GM18498 (cell line): ENCODE results near the gene ZNF362.

ENCODE experiments used
- ATAC-seq: cut with Tn5 transposase; IDR thresholded peaks from one replicate; pipeline ENCODE4 v1.9.1; 2021; ENCODE audit warnings: mild to moderate bottlenecking, moderate library complexity; ENCODE audit not compliant: unreplicated experiment

ZNF362 gene

GRCh38 chr1:33267468-33268205 lies 11.3 kb downstream of the ZNF362 start:
- no peak for ATAC-seq

- ATAC-seq: no peak
Observed at GRCh38 chr1:33268457-33268856, 12.2 kb downstream of the ZNF362 start.

GRCh38 chr1:33268927-33269610 lies 12.8 kb downstream of the ZNF362 start:
- ATAC-seq: no peak

GRCh38 chr1:33269621-33270020 lies 13.3 kb downstream of the ZNF362 start:
- no peak for ATAC-seq

DNA sequence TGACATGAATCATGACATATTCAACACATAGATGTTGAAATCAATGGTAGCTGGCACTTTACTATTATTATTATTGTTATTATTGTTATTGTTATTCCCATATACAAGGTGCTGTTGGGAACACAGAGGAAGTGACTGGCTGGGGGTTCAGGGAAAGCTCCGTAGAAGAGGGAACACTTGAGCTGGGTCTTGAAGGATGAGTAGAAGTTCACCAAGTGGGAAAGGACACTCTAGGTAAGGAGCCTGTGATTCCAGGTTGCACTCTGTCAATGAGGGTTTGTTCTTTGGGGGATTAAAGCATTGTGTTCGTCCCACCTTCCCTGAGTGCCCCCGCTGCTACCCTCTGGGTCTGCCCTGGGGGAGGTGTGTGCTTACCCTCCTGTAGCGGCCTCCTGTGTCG lies 14.1 kb downstream of the ZNF362 start:
- ATAC-seq: no peak

GRCh38 chr1:33270808-33271465 lies 14.6 kb downstream of the ZNF362 start:
- ATAC-seq: no peak

GRCh38 chr1:33271666-33272505 lies 15.6 kb downstream of the ZNF362 start:
- ATAC-seq: no peak

- no peak for ATAC-seq
Observed at GRCh38 chr1:33272509-33272908, 16.2 kb downstream of the ZNF362 start.

DNA sequence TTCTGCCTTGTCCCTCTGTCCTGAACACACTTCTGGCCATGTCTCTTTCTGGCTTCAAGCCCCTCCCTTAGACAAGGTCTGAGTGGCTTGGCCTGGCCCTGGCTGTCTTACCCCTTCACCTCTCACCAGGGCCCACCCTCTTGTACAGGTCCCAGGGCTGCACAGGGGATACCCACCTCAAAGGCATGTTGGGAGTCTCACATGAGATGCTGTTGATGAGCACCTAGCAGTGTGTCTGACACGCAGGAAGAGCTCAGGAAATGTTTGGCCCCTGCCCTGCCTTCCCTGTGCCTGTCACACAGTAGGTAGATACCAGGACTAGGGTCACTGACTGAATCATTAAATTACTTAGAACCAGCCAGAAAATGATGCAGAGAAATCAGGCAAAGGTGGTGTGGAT lies 16.6 kb downstream of the ZNF362 start:
- no peak for ATAC-seq

- no peak for ATAC-seq
Observed at GRCh38 chr1:33273406-33273805, 17.1 kb downstream of the ZNF362 start.

DNA sequence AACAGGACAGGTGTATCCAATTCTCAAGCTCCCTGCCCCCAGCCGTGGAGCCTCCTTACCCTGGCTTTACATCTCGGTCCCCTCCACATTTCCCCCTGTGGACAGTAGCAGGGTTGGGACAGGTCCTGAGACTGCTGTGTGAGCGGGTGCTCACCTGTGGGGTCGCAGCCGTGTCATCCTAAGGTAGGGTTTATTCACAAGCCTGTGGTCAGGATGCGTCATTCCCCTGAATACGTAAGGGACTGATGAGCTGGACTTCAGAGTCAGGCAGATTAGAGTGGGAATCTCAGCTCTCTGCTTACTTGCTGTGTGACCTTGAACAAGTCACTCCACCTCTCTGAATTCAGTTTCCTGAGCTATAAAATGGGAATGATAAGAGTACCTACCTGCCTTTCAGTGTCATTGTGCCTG lies 17.7 kb downstream of the ZNF362 start:
- no peak for ATAC-seq

GRCh38 chr1:33274446-33274845 lies 18.2 kb downstream of the ZNF362 start:
- ATAC-seq: no peak

GRCh38 chr1:33275195-33275594 lies 18.9 kb downstream of the ZNF362 start:
- ATAC-seq: no peak

DNA sequence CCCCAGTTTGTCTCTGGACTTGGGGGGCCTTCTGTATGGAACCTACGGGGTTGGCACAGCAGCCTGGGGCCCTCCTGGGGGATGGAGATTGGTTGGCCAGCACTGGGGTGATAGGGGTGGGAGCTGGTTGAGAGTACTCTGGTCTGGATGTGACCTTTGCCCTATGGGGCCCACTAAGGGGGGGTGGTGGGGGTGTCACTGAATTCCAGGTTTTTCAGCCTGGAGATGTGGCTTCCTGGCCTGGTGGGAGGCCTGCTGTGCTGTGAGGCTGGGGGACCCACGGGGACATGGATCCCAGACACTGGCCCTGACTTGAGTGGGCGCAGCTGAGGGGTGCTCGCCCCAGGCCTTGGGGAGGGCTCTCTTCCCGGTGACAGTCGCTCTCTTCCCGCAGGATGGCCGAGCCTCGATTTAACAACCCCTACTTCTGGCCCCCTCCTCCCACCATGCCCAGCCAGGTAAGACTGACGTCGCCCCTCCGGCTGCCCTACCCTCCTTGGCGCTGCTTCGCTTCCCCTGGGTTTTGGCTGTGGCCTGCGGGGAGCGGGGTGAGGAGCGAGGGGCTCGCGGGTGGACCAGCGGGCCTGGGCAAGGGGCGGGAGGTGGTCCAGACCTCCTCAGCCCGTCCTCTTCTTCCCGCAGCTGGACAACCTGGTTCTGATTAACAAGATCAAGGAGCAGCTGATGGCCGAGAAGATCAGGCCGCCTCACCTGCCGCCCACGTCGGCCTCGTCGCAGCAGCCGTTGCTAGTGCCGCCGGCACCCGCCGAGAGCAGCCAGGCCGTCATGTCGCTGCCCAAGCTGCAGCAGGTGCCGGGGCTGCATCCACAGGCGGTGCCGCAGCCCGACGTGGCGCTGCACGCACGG lies 19.6 kb downstream of the ZNF362 start:
- ATAC-seq: no peak

DNA sequence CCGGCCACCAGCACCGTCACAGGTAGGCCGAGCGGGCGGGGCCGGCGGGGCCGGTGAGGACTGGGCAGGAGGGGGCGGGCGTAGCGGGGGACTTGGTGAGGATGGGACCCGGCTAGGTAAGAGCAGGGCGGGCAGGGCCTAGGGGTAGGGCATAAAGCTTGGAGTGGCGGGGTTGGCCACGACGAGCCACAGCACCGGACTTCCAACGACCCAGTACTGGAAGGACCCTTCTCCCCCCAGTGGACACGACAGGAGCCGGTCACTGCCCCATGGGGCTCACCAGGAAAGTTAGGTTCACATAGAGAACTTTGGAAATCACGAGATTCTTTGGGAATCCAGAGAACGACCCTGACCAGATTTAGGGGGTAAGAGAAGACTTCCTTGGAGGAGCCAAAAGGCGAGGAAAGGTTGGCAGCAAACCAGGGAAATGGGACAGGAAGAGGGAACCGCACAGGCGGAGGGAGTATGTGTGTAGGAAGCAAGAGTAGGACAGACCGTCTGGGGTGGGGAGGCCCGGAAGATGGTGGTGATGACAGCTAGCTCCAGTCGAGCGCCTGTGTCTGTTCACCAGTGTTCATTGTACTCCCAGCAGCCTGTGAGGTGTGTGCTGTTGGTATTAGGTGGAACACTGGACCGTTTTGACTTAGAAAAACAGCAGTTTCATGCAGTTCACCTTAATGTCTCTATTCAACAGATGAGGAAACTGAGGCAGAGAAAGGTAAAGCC lies 20.4 kb downstream of the ZNF362 start:
- no peak for ATAC-seq

DNA sequence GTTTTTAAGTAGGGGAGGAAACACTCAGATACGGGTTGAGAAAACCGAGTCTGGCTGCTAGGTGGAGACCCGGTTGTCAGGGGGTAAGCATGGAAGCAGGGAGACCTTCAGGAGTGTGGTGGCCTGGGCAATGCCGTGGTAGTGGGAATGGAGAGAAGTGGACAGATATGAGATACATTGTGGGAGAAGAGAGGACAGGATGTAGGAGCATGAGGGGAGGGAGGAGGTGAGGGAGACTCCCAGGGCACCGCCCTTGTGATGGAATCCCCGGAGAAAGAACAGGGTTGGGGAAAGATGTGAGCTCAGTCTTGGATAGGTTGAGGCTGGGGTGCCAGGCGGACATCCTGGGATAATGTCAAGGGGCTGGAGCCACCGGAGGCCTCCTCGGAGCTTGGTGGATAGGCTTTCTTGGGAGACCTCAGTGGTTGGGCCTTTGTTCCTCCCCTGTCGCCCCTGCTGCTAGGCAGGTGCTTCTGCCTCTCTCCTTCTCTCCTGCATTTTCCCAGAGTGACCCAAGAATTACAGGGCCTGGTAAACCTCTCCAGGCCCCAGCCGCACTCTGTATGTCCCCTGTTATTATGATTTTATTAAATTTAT lies 21.3 kb downstream of the ZNF362 start:
- ATAC-seq: no peak

DNA sequence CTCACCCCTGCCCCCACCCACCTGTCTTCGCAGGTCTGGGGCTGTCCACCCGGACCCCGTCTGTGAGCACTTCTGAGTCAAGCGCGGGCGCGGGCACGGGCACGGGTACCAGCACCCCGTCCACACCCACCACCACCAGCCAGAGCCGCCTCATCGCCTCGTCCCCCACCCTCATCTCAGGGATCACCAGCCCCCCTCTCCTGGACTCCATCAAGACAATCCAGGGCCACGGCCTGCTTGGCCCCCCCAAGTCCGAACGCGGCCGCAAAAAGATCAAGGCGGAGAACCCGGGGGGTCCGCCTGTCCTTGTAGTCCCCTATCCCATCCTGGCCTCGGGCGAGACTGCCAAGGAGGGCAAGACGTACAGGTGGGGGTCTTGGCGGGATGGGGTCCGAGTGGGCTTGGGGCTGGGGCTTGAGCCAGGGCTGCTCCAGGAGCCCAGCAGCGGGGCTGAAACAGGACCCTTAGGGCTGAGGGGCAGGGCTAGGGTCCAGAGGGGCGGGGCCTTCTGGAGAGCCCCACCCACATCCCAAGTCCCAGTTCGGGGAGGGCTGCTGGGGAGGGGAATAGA lies 23.9 kb downstream of the ZNF362 start:
- ATAC-seq: no peak

GRCh38 chr1:33281554-33282303 lies 25.4 kb downstream of the ZNF362 start:
- no peak for ATAC-seq
